HEK293 (cell line): ENCODE measurements around the gene FAM98C.

Source experiments
- HOXA7 ChIP-seq: sonication (generic); formaldehyde crosslinking; IDR thresholded peaks from 2 replicates; pipeline ENCODE4 v1.8.1; 2022; ENCODE audit warnings: missing genetic modification reagents, borderline replicate concordance
- INSM2 ChIP-seq: fragments of 450-650 bp; formaldehyde crosslinking; IDR thresholded peaks from 2 replicates; pipeline ENCODE4 v1.5.1; 2016; ENCODE audit warnings: missing biosample characterization, missing genetic modification characterization
- KLF1 ChIP-seq: fragments of 450-650 bp; formaldehyde crosslinking; IDR thresholded peaks from 2 replicates; pipeline ENCODE4 v1.5.1; 2016; ENCODE audit warnings: missing biosample characterization, missing genetic modification characterization
- SCRT2 ChIP-seq: fragments of 450-650 bp; formaldehyde crosslinking; IDR thresholded peaks from 2 replicates; pipeline ENCODE4 v1.5.1; 2016; ENCODE audit warnings: missing biosample characterization, missing genetic modification characterization
- ZNF121 ChIP-seq: fragments of 450-650 bp; formaldehyde crosslinking; IDR thresholded peaks from 2 replicates; pipeline ENCODE4 v1.5.1; 2016; ENCODE audit warnings: missing biosample characterization, missing genetic modification characterization
- ZNF132 ChIP-seq: fragments of 450-650 bp; formaldehyde crosslinking; IDR thresholded peaks from 2 replicates; pipeline ENCODE4 v1.5.1; 2017; ENCODE audit warnings: missing biosample characterization, missing genetic modification characterization, borderline replicate concordance
- ZNF169 ChIP-seq: fragments of 450-650 bp; formaldehyde crosslinking; IDR thresholded peaks from 2 replicates; pipeline ENCODE4 v1.5.1; 2016; ENCODE audit warnings: missing biosample characterization, missing genetic modification characterization
- ZNF18 ChIP-seq: fragments of 450-650 bp; formaldehyde crosslinking; IDR thresholded peaks from 2 replicates; pipeline ENCODE4 v1.5.1; 2016; ENCODE audit warnings: missing biosample characterization, missing genetic modification characterization
- ZNF19 ChIP-seq: fragments of 450-650 bp; formaldehyde crosslinking; IDR thresholded peaks from 2 replicates; pipeline ENCODE4; 2016; ENCODE audit warnings: missing biosample characterization, missing genetic modification characterization, low read depth
- ZNF398 ChIP-seq: fragments of 450-650 bp; formaldehyde crosslinking; IDR thresholded peaks from 2 replicates; pipeline ENCODE4 v1.5.1; 2017; ENCODE audit warnings: missing biosample characterization, missing genetic modification characterization
- ZNF518A ChIP-seq: fragments of 450-650 bp; formaldehyde crosslinking; conservative IDR thresholded peaks from 2 replicates; pipeline ENCODE4 v1.5.1; 2016; ENCODE audit warnings: low read depth, missing biosample characterization, missing genetic modification characterization
- ZNF530 ChIP-seq: fragments of 450-650 bp; formaldehyde crosslinking; IDR thresholded peaks from 2 replicates; pipeline ENCODE4 v1.5.1; 2016; ENCODE audit warnings: low read depth, missing biosample characterization, missing genetic modification characterization
- ZNF544 ChIP-seq: fragments of 450-650 bp; formaldehyde crosslinking; IDR thresholded peaks from 2 replicates; pipeline ENCODE4 v1.5.0; 2017; ENCODE audit warnings: missing biosample characterization, missing genetic modification characterization
- ZNF555 ChIP-seq: fragments of 450-650 bp; formaldehyde crosslinking; conservative IDR thresholded peaks from 2 replicates; pipeline ENCODE4 v1.5.1; 2017; ENCODE audit warnings: missing biosample characterization, mild to moderate bottlenecking, missing genetic modification characterization, inconsistent platforms
- ZNF558 ChIP-seq: fragments of 450-650 bp; formaldehyde crosslinking; IDR thresholded peaks from 2 replicates; pipeline ENCODE4 v1.5.1; 2016; ENCODE audit warnings: missing biosample characterization, missing genetic modification characterization
- ZNF623 ChIP-seq: fragments of 450-650 bp; formaldehyde crosslinking; IDR thresholded peaks from 2 replicates; pipeline ENCODE4 v1.5.1; 2016; ENCODE audit warnings: missing biosample characterization, missing genetic modification characterization
- ZNF624 ChIP-seq: fragments of 450-650 bp; formaldehyde crosslinking; IDR thresholded peaks from 2 replicates; pipeline ENCODE4 v1.5.1; 2017; ENCODE audit warnings: missing biosample characterization, missing genetic modification characterization
- ZNF626 ChIP-seq: fragments of 450-650 bp; sonication (Bioruptor Pico); formaldehyde crosslinking; IDR thresholded peaks from 2 replicates; pipeline ENCODE4 v1.5.1; 2018; ENCODE audit warnings: missing biosample characterization, missing genetic modification characterization, inconsistent platforms
- ZNF639 ChIP-seq: fragments of 450-650 bp; formaldehyde crosslinking; IDR thresholded peaks from 2 replicates; pipeline ENCODE4 v1.5.1; 2016; ENCODE audit warnings: missing biosample characterization, missing genetic modification characterization
- ZNF645 ChIP-seq: fragments of 450-650 bp; formaldehyde crosslinking; IDR thresholded peaks from 2 replicates; pipeline ENCODE4; 2016; ENCODE audit warnings: missing biosample characterization, missing genetic modification characterization
- ZNF664 ChIP-seq: fragments of 450-650 bp; formaldehyde crosslinking; IDR thresholded peaks from 2 replicates; pipeline ENCODE4 v1.5.1; 2016; ENCODE audit warnings: missing biosample characterization, missing genetic modification characterization
- ZNF677 ChIP-seq: fragments of 450-650 bp; IDR thresholded peaks from 2 replicates; pipeline ENCODE4 v1.5.0; 2018; ENCODE audit warnings: missing biosample characterization, mild to moderate bottlenecking, missing genetic modification characterization, moderate library complexity
- ZNF707 ChIP-seq: fragments of 450-650 bp; formaldehyde crosslinking; IDR thresholded peaks from 2 replicates; pipeline ENCODE4 v1.5.1; 2016; ENCODE audit warnings: missing biosample characterization, missing genetic modification characterization
- ZNF776 ChIP-seq: fragments of 450-650 bp; formaldehyde crosslinking; IDR thresholded peaks from 2 replicates; pipeline ENCODE4 v1.5.0; 2017; ENCODE audit warnings: missing biosample characterization, missing genetic modification characterization, borderline replicate concordance
- ZSCAN18 ChIP-seq: fragments of 450-650 bp; formaldehyde crosslinking; IDR thresholded peaks from 2 replicates; pipeline ENCODE4 v1.5.1; 2016; ENCODE audit warnings: missing biosample characterization, missing genetic modification characterization

FAM98C gene

GRCh38 chr19:38374332-38375097, 28.4 kb upstream of the FAM98C start, which contains the start of gene PSMD8 (continued):
- TF ChIP-seq ZNF639 (peak; percentile 81; the same call in 1 of the 2 replicates), INSM2 (tag by site-specific recombination) (peak; percentile 72; the same call in 1 of the 2 replicates), ZSCAN18 (tag by site-specific recombination) (peak; percentile 96), ZNF707 (tag by site-specific recombination) (no peak), KLF1 (peak; percentile 88), ZNF645 (tag by site-specific recombination) (peak; percentile 72; the same call in 1 of the 2 replicates), ZNF558 (tag by site-specific recombination) (no peak), ZNF18 (peak; percentile 9; the same call in 1 of the 2 replicates), SCRT2 (tag by site-specific recombination) (peak; percentile 81), HOXA7 (CRISPR knock-in tag) (peak; percentile 84), ZNF555 (tag by site-specific recombination) (no peak), ZNF623 (peak; percentile 19), ZNF664 (tag by site-specific recombination) (no peak; the same call in 1 of the 2 replicates), ZNF776 (tag by site-specific recombination) (no peak), ZNF626 (tag by site-specific recombination) (no peak), ZNF530 (tag by site-specific recombination) (no peak), ZNF121 (tag by site-specific recombination) (peak; percentile 95), ZNF624 (tag by site-specific recombination) (no peak), ZNF132 (tag by site-specific recombination) (no peak), ZNF518A (tag by site-specific recombination) (peak; percentile 96), ZNF19 (0 out of 2 replicates have a peak, but pooled peaks have one; percentile 36), ZNF544 (tag by site-specific recombination) (no peak), ZNF169 (tag by site-specific recombination) (no peak), ZNF398 (peak; percentile 30; the same call in 1 of the 2 replicates), ZNF677 (tag by site-specific recombination) (no peak)
